Epithelial cell of alveolus of lung (primary cell): ENCODE results near the gene TRAK1. TPM values are rescaled to one million over a fixed set of nuclear protein-coding genes. Genes with fewer than 3 reads are reported as not detected.

Experiments used
- total RNA-seq: library from RNA; depleted of rRNA; stranded (reverse); fragments of >200 nt; gene quantifications from 2 replicates; pipeline ENCODE4 v1.2.1, GENCODE V29; 2015

TRAK1 gene, protein sequence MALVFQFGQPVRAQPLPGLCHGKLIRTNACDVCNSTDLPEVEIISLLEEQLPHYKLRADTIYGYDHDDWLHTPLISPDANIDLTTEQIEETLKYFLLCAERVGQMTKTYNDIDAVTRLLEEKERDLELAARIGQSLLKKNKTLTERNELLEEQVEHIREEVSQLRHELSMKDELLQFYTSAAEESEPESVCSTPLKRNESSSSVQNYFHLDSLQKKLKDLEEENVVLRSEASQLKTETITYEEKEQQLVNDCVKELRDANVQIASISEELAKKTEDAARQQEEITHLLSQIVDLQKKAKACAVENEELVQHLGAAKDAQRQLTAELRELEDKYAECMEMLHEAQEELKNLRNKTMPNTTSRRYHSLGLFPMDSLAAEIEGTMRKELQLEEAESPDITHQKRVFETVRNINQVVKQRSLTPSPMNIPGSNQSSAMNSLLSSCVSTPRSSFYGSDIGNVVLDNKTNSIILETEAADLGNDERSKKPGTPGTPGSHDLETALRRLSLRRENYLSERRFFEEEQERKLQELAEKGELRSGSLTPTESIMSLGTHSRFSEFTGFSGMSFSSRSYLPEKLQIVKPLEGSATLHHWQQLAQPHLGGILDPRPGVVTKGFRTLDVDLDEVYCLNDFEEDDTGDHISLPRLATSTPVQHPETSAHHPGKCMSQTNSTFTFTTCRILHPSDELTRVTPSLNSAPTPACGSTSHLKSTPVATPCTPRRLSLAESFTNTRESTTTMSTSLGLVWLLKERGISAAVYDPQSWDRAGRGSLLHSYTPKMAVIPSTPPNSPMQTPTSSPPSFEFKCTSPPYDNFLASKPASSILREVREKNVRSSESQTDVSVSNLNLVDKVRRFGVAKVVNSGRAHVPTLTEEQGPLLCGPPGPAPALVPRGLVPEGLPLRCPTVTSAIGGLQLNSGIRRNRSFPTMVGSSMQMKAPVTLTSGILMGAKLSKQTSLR
- total RNA-seq = 17.7 and 21.5 TPM in 2 replicates

DNA sequence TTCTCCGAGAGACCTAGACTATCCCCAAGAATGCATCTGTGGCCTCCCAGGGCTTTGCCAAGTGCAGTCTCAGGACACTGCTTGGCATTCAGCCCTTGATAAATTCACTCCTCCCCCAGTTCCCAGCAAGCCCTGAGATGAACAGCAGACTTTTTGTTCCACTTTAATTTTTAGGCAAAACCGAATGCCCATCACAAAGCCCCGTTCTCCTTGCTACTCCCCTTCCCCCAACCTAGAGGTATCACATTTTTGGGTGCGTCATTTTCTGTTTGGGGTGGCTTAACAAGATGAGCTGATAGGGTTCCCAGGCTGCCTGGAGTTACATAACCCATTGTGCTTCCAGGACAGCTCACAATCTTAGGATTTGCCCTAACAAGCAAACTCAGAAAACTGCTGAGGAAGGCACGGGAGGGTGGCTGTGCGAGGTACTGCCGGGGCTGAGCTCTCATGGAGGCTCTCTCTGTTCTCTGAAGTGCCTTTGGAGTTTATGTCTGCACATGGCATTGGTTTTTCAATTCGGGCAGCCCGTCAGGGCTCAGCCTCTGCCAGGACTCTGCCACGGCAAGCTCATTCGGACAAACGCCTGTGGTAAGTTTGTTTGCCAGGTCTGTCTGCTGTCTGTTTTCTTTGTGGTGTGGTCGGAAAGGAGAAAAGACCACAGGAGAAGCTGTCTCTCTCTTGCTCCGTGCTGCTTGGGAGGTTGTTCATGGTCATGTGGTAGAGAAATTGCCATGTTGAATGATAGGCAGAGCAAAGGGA lies at the start of gene TRAK1:
TSS of gene TRAK1 (plus strand) at position 385 of the 759 bp plus-strand sequence. CDS start at position 498, 113 bp downstream.

DNA sequence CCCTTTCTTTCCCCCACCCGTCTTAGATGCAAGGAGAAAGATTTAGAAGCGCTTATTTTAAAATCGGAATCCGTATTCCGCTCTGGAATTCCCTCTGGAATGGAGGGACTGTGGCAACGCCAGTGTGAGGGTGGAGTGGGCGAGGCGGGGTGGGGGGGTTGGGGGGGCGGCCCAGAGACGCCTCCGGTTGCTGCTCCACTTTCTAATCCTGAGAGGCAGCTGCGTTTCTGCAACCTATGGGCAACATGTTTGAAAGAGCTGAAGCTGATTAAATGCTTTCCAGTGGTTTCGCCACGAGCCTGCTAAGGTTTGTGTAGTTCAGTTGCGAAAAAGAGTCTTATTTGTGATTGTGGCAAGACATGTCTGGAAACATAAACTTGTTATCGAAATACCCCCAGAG lies 174.9 kb downstream of the TRAK1 start, which contains the start of gene CCK:
TSS of gene CCK (minus strand) at position 101 of the 400 bp plus-strand sequence. CDS start 2,555 bp downstream, outside the sequence.

Other genes starting within 250 kb of the TRAK1 start
- 5.0 and 5.7 TPM in 2 replicates for gene ULK4, start 129.3 kb upstream of the TRAK1 start, total RNA-seq
- gene CCK, start 174.8 kb downstream of the TRAK1 start, total RNA-seq = 3.2 and 5.9 TPM in 2 replicates